HepG2 (cell line): Measurements from ENCODE around the gene TNP2. TPM values are rescaled to one million over a fixed set of nuclear protein-coding genes. Genes with fewer than 3 reads are reported as not detected.
A peak's percentile ranks its signal among the peaks of the same experiment; 100 is the strongest.

ENCODE experiments used
- DR1 ChIP-seq: sonication (generic); formaldehyde crosslinking; IDR thresholded peaks from 2 replicates; pipeline ENCODE4 v1.8.0; 2021; ENCODE audit warnings: mild to moderate bottlenecking, missing genetic modification reagents, inconsistent platforms
- KDM1A ChIP-seq: IDR thresholded peaks from 2 replicates; pipeline ENCODE4 v1.6.1; 2016; ENCODE audit warnings: missing compliant biosample characterization
- SAP130 ChIP-seq: IDR thresholded peaks from 2 replicates; pipeline ENCODE4 v1.6.1; 2016; ENCODE audit warnings: low read depth
- SATB2 ChIP-seq: sonication (generic); formaldehyde crosslinking; IDR thresholded peaks from 2 replicates; pipeline ENCODE4 v1.5.0; 2020; ENCODE audit warnings: missing genetic modification reagents
- SNAI1 ChIP-seq: sonication (generic); formaldehyde crosslinking; IDR thresholded peaks from 2 replicates; pipeline ENCODE4 v1.5.0; 2020; ENCODE audit warnings: mild to moderate bottlenecking, missing genetic modification reagents, borderline replicate concordance
- ZBTB40 ChIP-seq, 2 experiments: fragments of 450-650 bp in 1 of 2; sonication (generic) in 1 of 2; formaldehyde crosslinking in 1 of 2; IDR thresholded peaks; 2 replicates each; pipeline versions ENCODE4 v1.6.1 to v1.8.0; 2016 to 2022; ENCODE audit warnings: antibody characterized with exemption in 1 of 2, mild to moderate bottlenecking in 1 of 2, missing genetic modification reagents in 1 of 2
- ZMYM4 ChIP-seq: sonication (generic); formaldehyde crosslinking; IDR thresholded peaks from 2 replicates; pipeline ENCODE4 v1.8.1; 2023; ENCODE audit warnings: mild to moderate bottlenecking, missing genetic modification reagents
- ZNF282 ChIP-seq: fragments of 450-650 bp; IDR thresholded peaks from 2 replicates; pipeline ENCODE4 v1.6.1; 2018; ENCODE audit not compliant: partially characterized antibody
- ZNF503 ChIP-seq: sonication (generic); formaldehyde crosslinking; IDR thresholded peaks from 2 replicates; pipeline ENCODE4 v1.4.0; 2020; ENCODE audit warnings: missing genetic modification reagents
- polyA plus RNA-seq, 8 experiments: library from polyadenylated mRNA; depleted of rRNA in 3 of 8; stranded (reverse) in 7 of 8; unstranded in 1 of 8; fragments of >200 nt; fragmentation: Illumina TruSeq in 4 of 8; extraction: Trizol in 4 of 8; gene quantifications; 2 replicates each; pipeline versions ENCODE4 v1.2.1 to v1.2.3, GENCODE V29; 2011 to 2016; ENCODE audit warnings: low read depth in 4 of 8, missing spikeins in 1 of 8, mixed read lengths in 1 of 8; ENCODE audit not compliant: insufficient read depth in 1 of 8
- total RNA-seq, 5 experiments: library from RNA; depleted of rRNA; stranded (reverse); fragments of >200 nt; fragmentation: Illumina TruSeq; extraction: Trizol; gene quantifications; 2 replicates each; pipeline ENCODE4 v1.2.3, GENCODE V29; 2016; ENCODE audit warnings: low read depth in 1 of 5
- TF ChIP-seq, protein P1 (sequence below): IDR thresholded peaks from 2 replicates; pipeline ENCODE4 v1.6.1; 2012; ENCODE audit warnings: low read length, improper control_type of control experiment
- TF ChIP-seq, protein P2 (sequence below): sonication (generic); formaldehyde crosslinking; IDR thresholded peaks from 2 replicates; pipeline ENCODE4 v1.5.1; 2020; ENCODE audit warnings: missing genetic modification reagents, mild to moderate bottlenecking, borderline replicate concordance

TNP2 gene
- total and polyA plus RNA-seq, 2 of the 13 experiments (the other 11 are each of a cell fraction or from before 2014, with no cell fraction given), result not detected

- TF ChIP-seq ZBTB40 (IDR thresholded peaks at IDR 0.05), result no peak
- TF ChIP-seq ZBTB40 (CRISPR knock-in tag; IDR thresholded peaks at IDR 0.05), result no peak
- no peak for TF ChIP-seq SATB2 (CRISPR knock-in tag)
- TF ChIP-seq ZNF282, result no peak
- TF ChIP-seq, protein P1, sequence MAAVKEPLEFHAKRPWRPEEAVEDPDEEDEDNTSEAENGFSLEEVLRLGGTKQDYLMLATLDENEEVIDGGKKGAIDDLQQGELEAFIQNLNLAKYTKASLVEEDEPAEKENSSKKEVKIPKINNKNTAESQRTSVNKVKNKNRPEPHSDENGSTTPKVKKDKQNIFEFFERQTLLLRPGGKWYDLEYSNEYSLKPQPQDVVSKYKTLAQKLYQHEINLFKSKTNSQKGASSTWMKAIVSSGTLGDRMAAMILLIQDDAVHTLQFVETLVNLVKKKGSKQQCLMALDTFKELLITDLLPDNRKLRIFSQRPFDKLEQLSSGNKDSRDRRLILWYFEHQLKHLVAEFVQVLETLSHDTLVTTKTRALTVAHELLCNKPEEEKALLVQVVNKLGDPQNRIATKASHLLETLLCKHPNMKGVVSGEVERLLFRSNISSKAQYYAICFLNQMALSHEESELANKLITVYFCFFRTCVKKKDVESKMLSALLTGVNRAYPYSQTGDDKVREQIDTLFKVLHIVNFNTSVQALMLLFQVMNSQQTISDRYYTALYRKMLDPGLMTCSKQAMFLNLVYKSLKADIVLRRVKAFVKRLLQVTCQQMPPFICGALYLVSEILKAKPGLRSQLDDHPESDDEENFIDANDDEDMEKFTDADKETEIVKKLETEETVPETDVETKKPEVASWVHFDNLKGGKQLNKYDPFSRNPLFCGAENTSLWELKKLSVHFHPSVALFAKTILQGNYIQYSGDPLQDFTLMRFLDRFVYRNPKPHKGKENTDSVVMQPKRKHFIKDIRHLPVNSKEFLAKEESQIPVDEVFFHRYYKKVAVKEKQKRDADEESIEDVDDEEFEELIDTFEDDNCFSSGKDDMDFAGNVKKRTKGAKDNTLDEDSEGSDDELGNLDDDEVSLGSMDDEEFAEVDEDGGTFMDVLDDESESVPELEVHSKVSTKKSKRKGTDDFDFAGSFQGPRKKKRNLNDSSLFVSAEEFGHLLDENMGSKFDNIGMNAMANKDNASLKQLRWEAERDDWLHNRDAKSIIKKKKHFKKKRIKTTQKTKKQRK, result no peak
- TF ChIP-seq KDM1A (CRISPR knock-in tag), result no peak
- TF ChIP-seq DR1, result no peak
- TF ChIP-seq SNAI1, result 0 out of 2 replicates have a peak, but pooled peaks have one; percentile 16
- TF ChIP-seq SAP130 (CRISPR knock-in tag), result no peak; the same call in 1 of the 2 replicates
- TF ChIP-seq, protein P2, sequence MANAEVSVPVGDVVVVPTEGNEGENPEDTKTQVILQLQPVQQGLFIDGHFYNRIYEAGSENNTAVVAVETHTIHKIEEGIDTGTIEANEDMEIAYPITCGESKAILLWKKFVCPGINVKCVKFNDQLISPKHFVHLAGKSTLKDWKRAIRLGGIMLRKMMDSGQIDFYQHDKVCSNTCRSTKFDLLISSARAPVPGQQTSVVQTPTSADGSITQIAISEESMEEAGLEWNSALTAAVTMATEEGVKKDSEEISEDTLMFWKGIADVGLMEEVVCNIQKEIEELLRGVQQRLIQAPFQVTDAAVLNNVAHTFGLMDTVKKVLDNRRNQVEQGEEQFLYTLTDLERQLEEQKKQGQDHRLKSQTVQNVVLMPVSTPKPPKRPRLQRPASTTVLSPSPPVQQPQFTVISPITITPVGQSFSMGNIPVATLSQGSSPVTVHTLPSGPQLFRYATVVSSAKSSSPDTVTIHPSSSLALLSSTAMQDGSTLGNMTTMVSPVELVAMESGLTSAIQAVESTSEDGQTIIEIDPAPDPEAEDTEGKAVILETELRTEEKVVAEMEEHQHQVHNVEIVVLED (CRISPR knock-in tag), result no peak
- TF ChIP-seq ZNF503, result no peak
- TF ChIP-seq ZMYM4 (CRISPR knock-in tag), result no peak
These were observed 42.0 kb upstream of the TNP2 start (continued) for GRCh38 chr16:11310997-11311561.
